Measurements from ENCODE around the gene CASR.
A peak's percentile ranks its signal among the peaks of the same experiment; 100 is the strongest.

DNA sequence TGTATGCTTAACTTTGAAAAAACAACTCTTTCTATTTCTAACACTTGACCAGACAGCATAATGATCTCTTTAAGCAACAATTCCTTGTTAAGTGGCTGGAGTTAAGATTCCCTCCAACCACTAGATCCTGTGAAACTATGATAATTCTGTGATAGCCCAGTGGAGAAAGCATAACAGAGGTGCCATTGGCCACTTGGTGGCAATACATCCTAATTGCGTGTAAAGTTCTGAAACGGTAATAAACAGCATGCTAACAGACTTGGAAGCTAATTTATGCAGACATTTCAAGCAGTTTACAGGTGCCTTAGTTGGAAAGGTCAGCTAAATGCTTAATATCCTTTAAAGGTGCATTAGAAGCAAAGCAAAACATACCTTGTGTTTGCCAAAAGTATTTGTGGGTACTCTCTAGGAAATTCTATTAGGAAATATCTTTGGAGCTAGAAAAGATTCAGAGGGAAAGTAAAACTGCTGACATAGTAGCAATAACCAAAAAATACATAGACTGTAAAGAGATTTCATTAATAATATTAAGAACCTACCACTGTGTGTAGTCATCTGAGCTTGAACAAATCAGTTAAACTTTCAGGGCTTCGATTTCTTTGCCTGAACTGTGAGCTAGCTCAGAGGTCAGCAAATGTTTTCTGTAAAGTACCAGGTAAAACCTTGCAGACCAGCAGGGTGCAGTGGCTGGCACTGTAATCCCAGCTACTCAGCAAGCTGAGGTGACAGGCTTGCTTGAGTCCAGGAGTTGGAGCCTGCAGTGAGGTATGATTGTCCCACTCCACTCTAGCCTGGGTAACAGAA, 122.6 kb downstream of the CASR start:
- TF ChIP-seq, protein P1, sequence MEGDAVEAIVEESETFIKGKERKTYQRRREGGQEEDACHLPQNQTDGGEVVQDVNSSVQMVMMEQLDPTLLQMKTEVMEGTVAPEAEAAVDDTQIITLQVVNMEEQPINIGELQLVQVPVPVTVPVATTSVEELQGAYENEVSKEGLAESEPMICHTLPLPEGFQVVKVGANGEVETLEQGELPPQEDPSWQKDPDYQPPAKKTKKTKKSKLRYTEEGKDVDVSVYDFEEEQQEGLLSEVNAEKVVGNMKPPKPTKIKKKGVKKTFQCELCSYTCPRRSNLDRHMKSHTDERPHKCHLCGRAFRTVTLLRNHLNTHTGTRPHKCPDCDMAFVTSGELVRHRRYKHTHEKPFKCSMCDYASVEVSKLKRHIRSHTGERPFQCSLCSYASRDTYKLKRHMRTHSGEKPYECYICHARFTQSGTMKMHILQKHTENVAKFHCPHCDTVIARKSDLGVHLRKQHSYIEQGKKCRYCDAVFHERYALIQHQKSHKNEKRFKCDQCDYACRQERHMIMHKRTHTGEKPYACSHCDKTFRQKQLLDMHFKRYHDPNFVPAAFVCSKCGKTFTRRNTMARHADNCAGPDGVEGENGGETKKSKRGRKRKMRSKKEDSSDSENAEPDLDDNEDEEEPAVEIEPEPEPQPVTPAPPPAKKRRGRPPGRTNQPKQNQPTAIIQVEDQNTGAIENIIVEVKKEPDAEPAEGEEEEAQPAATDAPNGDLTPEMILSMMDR (IDR thresholded peaks at IDR 0.05): peak; percentile 45
- no peak for TF ChIP-seq HOXA7 (CRISPR knock-in tag; IDR thresholded peaks at IDR 0.05)
